Activated T-cell treated with anti-CD3 and anti-CD28 coated beads, Interleukin-2, amount 50 U/mL, for 72 hours (primary cell): ENCODE measurements around the gene DTNBP1. TPM values are rescaled to one million over a fixed set of nuclear protein-coding genes. Genes with fewer than 3 reads are reported as not detected.
A peak's percentile ranks its signal among the peaks of the same experiment; 100 is the strongest.

Experiments used
- ATAC-seq, 2 donors: fragments of 150-1000 bp; cut with Tn5 transposase; replicated peaks in 1 of 2; 2 replicates each; pipeline ENCODE4 v1.10.0; 2021; ENCODE audit warnings: moderate library complexity in 2 of 2, mild to moderate bottlenecking in 1 of 2
- DNase-seq, 2 donors: peaks; one replicate each; pipeline ENCODE4 v3.0.0; 2021 to 2022; ENCODE audit warnings: mixed read lengths in 1 of 2
- H3K27ac Mint-ChIP-seq: one replicate; pipeline ENCODE4 v1.8.0; 2022; ENCODE audit warnings: mild to moderate bottlenecking, moderate library complexity, mixed read lengths
- H3K27me3 Mint-ChIP-seq: one replicate; pipeline ENCODE4 v1.8.0; 2022; ENCODE audit warnings: low read depth, mixed read lengths
- H3K36me3 Mint-ChIP-seq, 2 donors: one replicate each; pipeline ENCODE4 v1.8.0; 2022; ENCODE audit warnings: mixed read lengths in 2 of 2, mild to moderate bottlenecking in 1 of 2; ENCODE audit not compliant: insufficient read depth in 2 of 2
- H3K4me1 Mint-ChIP-seq: one replicate; pipeline ENCODE4 v1.8.0; 2022; ENCODE audit warnings: low read depth, mixed read lengths
- H3K4me3 Mint-ChIP-seq, 2 donors: one replicate each; pipeline ENCODE4 v1.8.0; 2022; ENCODE audit warnings: mild to moderate bottlenecking in 2 of 2, mixed read lengths in 2 of 2, moderate library complexity in 2 of 2
- H3K9me3 Mint-ChIP-seq, 2 donors: one replicate each; pipeline ENCODE4 v1.8.0; 2022; ENCODE audit warnings: mixed read lengths in 2 of 2
- total RNA-seq, 2 donors: library from RNA; stranded (reverse); gene quantifications; one replicate each; pipeline ENCODE4 v1.2.3, GENCODE V29; 2022

The DTNBP1 gene
- total RNA-seq, 2 donors from 2014 or later = 24.5 to 27.1 TPM

- DNase-seq (no peak), ATAC-seq (no peak)
- H3K36me3 Mint-ChIP-seq = peaks cover 0 to 9% of the 10 kb centered on the region in 2 donors
- H3K4me1 Mint-ChIP-seq = peaks cover 4% of the 10 kb centered on the region
- H3K27me3 Mint-ChIP-seq = no peaks in the 10 kb centered on the region
- no peaks in the 10 kb centered on the region for H3K9me3 Mint-ChIP-seq
- H3K27ac Mint-ChIP-seq = peak overlapping the region; percentile 22
- no peak overlapping the region for H3K4me3 Mint-ChIP-seq
These were observed 126.5 kb downstream of the DTNBP1 start for GRCh38 chr6:15536198-15536955.

GRCh38 chr6:15535495-15536197 lies 127.2 kb downstream of the DTNBP1 start:
- H3K4me3 Mint-ChIP-seq = no peak overlapping the region
- no peaks in the 10 kb centered on the region for H3K27me3 Mint-ChIP-seq
- peak overlapping the region; percentile 22 for H3K27ac Mint-ChIP-seq
- peaks cover 6% of the 10 kb centered on the region for H3K4me1 Mint-ChIP-seq
- H3K36me3 Mint-ChIP-seq = peaks cover 2 to 9% of the 10 kb centered on the region in 2 donors
- ATAC-seq = no peak
- H3K9me3 Mint-ChIP-seq = no peaks in the 10 kb centered on the region
- DNase-seq = no peak

GRCh38 chr6:15534974-15535373 lies 127.9 kb downstream of the DTNBP1 start:
- ATAC-seq = no peak
- Mint-ChIP-seq H3K9me3 (no peaks in the 10 kb centered on the region), H3K4me1 (peaks cover 9% of the 10 kb centered on the region), H3K27ac (peak overlapping the region; percentile 20), H3K4me3 (no peak overlapping the region), H3K36me3 (peaks cover 3 to 9% of the 10 kb centered on the region in 2 donors), H3K27me3 (no peaks in the 10 kb centered on the region)
- DNase-seq = no peak

- no peaks in the 10 kb centered on the region for H3K27me3 Mint-ChIP-seq
- ATAC-seq = no peak
- H3K4me1 Mint-ChIP-seq = peaks cover 9% of the 10 kb centered on the region
- H3K4me3 Mint-ChIP-seq = no peak overlapping the region
- H3K9me3 Mint-ChIP-seq = no peaks in the 10 kb centered on the region
- no peak for DNase-seq
- H3K36me3 Mint-ChIP-seq = peaks cover 3 to 9% of the 10 kb centered on the region in 2 donors
- H3K27ac Mint-ChIP-seq = no peak overlapping the region
These were observed 129.3 kb downstream of the DTNBP1 start for GRCh38 chr6:15533379-15534026.

GRCh38 chr6:15531973-15532372 lies 130.9 kb downstream of the DTNBP1 start:
- Mint-ChIP-seq H3K4me3 (no peak overlapping the region), H3K9me3 (no peaks in the 10 kb centered on the region), H3K36me3 (peaks cover 5 to 13% of the 10 kb centered on the region in 2 donors), H3K27me3 (no peaks in the 10 kb centered on the region), H3K4me1 (peaks cover 9% of the 10 kb centered on the region), H3K27ac (no peak overlapping the region)
- ATAC-seq (no peak), DNase-seq (no peak)

- no peak overlapping the region for H3K4me3 Mint-ChIP-seq
- no peaks in the 10 kb centered on the region for H3K27me3 Mint-ChIP-seq
- peaks cover 18% of the 10 kb centered on the region for H3K4me1 Mint-ChIP-seq
- no peak overlapping the region for H3K27ac Mint-ChIP-seq
- no peak for DNase-seq
- H3K9me3 Mint-ChIP-seq = peaks cover 0 to 5% of the 10 kb centered on the region in 2 donors
- peaks cover 9 to 19% of the 10 kb centered on the region in 2 donors for H3K36me3 Mint-ChIP-seq
- ATAC-seq = no peak
These were observed 132.4 kb downstream of the DTNBP1 start for GRCh38 chr6:15530411-15530810.

- Mint-ChIP-seq H3K4me3 (no peak overlapping the region), H3K4me1 (peaks cover 18% of the 10 kb centered on the region), H3K27me3 (no peaks in the 10 kb centered on the region), H3K36me3 (peaks cover 13 to 24% of the 10 kb centered on the region in 2 donors), H3K9me3 (peaks cover 0 to 5% of the 10 kb centered on the region in 2 donors), H3K27ac (no peak overlapping the region)
- ATAC-seq = peak in 1 of 2 donors; percentile 12
- DNase-seq = no peak
These were observed 134.0 kb downstream of the DTNBP1 start for GRCh38 chr6:15528870-15529269.

- Mint-ChIP-seq H3K27ac (no peak overlapping the region), H3K27me3 (no peaks in the 10 kb centered on the region), H3K4me3 (no peak overlapping the region), H3K36me3 (peaks cover 13 to 27% of the 10 kb centered on the region in 2 donors), H3K4me1 (peaks cover 16% of the 10 kb centered on the region), H3K9me3 (peaks cover 0 to 5% of the 10 kb centered on the region in 2 donors)
- ATAC-seq (peak in 1 of 2 donors; percentile 17), DNase-seq (no peak)
These were observed 134.8 kb downstream of the DTNBP1 start for GRCh38 chr6:15527838-15528617.

GRCh38 chr6:15526212-15526701 lies 136.6 kb downstream of the DTNBP1 start:
- Mint-ChIP-seq H3K27me3 (no peaks in the 10 kb centered on the region), H3K9me3 (peaks cover 0 to 5% of the 10 kb centered on the region in 2 donors), H3K4me1 (peaks cover 30% of the 10 kb centered on the region), H3K4me3 (no peak overlapping the region), H3K36me3 (peaks cover 13 to 28% of the 10 kb centered on the region in 2 donors), H3K27ac (peak overlapping the region; percentile 36)
- ATAC-seq (peak in 1 of 2 donors; percentile 49), DNase-seq (no peak)

GRCh38 chr6:15524861-15525401 lies 137.9 kb downstream of the DTNBP1 start:
- Mint-ChIP-seq H3K4me3 (no peak overlapping the region), H3K36me3 (peaks cover 10 to 34% of the 10 kb centered on the region in 2 donors), H3K27me3 (no peaks in the 10 kb centered on the region), H3K4me1 (peaks cover 25% of the 10 kb centered on the region), H3K9me3 (peaks cover 0 to 5% of the 10 kb centered on the region in 2 donors), H3K27ac (peak overlapping the region; percentile 70)
- ATAC-seq = no peak
- DNase-seq = no peak

GRCh38 chr6:15523679-15524630 lies 138.9 kb downstream of the DTNBP1 start:
- peaks cover 0 to 5% of the 10 kb centered on the region in 2 donors for H3K9me3 Mint-ChIP-seq
- H3K27ac Mint-ChIP-seq = peak overlapping the region; percentile 38
- no peak for ATAC-seq
- peaks cover 10 to 39% of the 10 kb centered on the region in 2 donors for H3K36me3 Mint-ChIP-seq
- H3K27me3 Mint-ChIP-seq = no peaks in the 10 kb centered on the region
- DNase-seq = no peak
- H3K4me3 Mint-ChIP-seq = no peak overlapping the region
- H3K4me1 Mint-ChIP-seq = peaks cover 25% of the 10 kb centered on the region
